GM12878 (cell line): Measurements from ENCODE around the gene ZNF324. TPM values are rescaled to one million over a fixed set of nuclear protein-coding genes. Genes with fewer than 3 reads are reported as not detected.

ENCODE experiments used
- ATAC-seq: fragments of 200-7000 bp; cut with Tn5 transposase; 3 replicates; pipeline ENCODE4 v1.9.1; 2020; ENCODE audit warnings: mild to moderate bottlenecking, moderate library complexity
- BruUV-seq: library from RNA; stranded (reverse); fragments of 400-500 nt; replicated peaks from 2 replicates; lab custom pipeline; 2021; lab: Mats Ljungman, UMichigan
- CTCF ChIA-PET: fragments of 300-600 bp; sonication (Branson Sonifier 250); formaldehyde crosslinking; extraction: SDS; loops from one replicate; lab custom pipeline; 2021; ENCODE audit warnings: inconsistent platforms; lab: Yijun Ruan, JAX
- POLR2A ChIA-PET: fragments of 350-600 bp; formaldehyde crosslinking; extraction: SDS; loops from one replicate; lab custom pipeline; 2021; ENCODE audit warnings: inconsistent platforms; lab: Charles Lee
- RAD21 ChIA-PET: fragments of 300-600 bp; sonication (Branson Sonifier 250); formaldehyde crosslinking; loops from one replicate; lab custom pipeline; 2023; ENCODE audit warnings: antibody characterized with exemption; ENCODE audit not compliant: unreplicated experiment; lab: Charles Lee
- SMC1A ChIA-PET: fragments of 300-600 bp; sonication (Branson Sonifier 250); formaldehyde crosslinking; loops from one replicate; lab custom pipeline; 2023; ENCODE audit not compliant: unreplicated experiment, uncharacterized antibody; lab: Charles Lee
- DNase-seq: peaks from one replicate; pipeline ENCODE4 v3.0.0-alpha.2; 2011; ENCODE audit warnings: low read depth, low spot score
- FAIRE-seq: peaks from 3 replicates; lab custom pipeline; 2011; peaks lifted over from hg19 to GRCh38; lab: Jason Lieb, UNC
- H2AFZ ChIP-seq: 2 replicates; pipeline ENCODE4 v1.6.0; 2011; ENCODE audit warnings: low read depth, low read length, control low read depth; ENCODE audit not compliant: control insufficient read depth
- H3K27ac ChIP-seq: 2 replicates; pipeline ENCODE4 v1.5.1; 2011; ENCODE audit warnings: control low read depth; ENCODE audit not compliant: control insufficient read depth, insufficient read depth
- H3K27me3 ChIP-seq, 2 experiments: replicated peaks in 1 of 2; 2 replicates each; pipeline versions ENCODE4 v1.6.0 to v1.6.1; 2011; ENCODE audit warnings: low read length in 1 of 2; ENCODE audit not compliant: control insufficient read depth in 2 of 2, insufficient read depth in 2 of 2
- H3K36me3 ChIP-seq, 2 experiments: 2 replicates each; pipeline ENCODE4 v1.5.1; 2011; ENCODE audit warnings: low read length in 1 of 2; ENCODE audit not compliant: control insufficient read depth in 2 of 2, insufficient read depth in 2 of 2
- H3K4me1 ChIP-seq: 2 replicates; pipeline ENCODE4 v1.6.1; 2011; ENCODE audit warnings: mild to moderate bottlenecking, low read length, moderate library complexity, mixed read lengths; ENCODE audit not compliant: control insufficient read depth, insufficient read depth
- H3K4me2 ChIP-seq: 2 replicates; pipeline ENCODE4 v1.6.0; 2011; ENCODE audit warnings: control low read depth; ENCODE audit not compliant: control insufficient read depth, insufficient read depth
- H3K4me3 ChIP-seq: fragments of 200-600 bp; sonication (generic); 2 replicates; pipeline ENCODE4 v1.5.1; 2016
- H3K79me2 ChIP-seq: 2 replicates; pipeline ENCODE4 v1.6.0; 2011; ENCODE audit warnings: low read length; ENCODE audit not compliant: control insufficient read depth, insufficient read depth
- H3K9ac ChIP-seq: 2 replicates; pipeline ENCODE4 v1.8.0; 2011; ENCODE audit warnings: low read length, control low read depth, mixed read lengths; ENCODE audit not compliant: control insufficient read depth, insufficient read depth
- H3K9me3 ChIP-seq: replicated peaks from 3 replicates; pipeline ENCODE4 v1.5.1; 2011; ENCODE audit warnings: mild to moderate bottlenecking, low read length; ENCODE audit not compliant: control insufficient read depth, insufficient read depth
- H4K20me1 ChIP-seq: 2 replicates; pipeline ENCODE4 v1.6.0; 2011; ENCODE audit not compliant: control insufficient read depth, insufficient read depth
- IKZF2 ChIP-seq, 2 experiments: fragments of 450-650 bp; IDR thresholded peaks; 2 replicates each; pipeline ENCODE4 v1.6.1; 2017; ENCODE audit warnings: mild to moderate bottlenecking in 2 of 2, moderate library complexity in 2 of 2
- WGBS: methylation state at CpG from one replicate; pipeline ENCODE4 v1.1.6; 2016; ENCODE audit warnings: low lambda C conversion rate; ENCODE audit not compliant: insufficient replicate concordance, insufficient coverage; ENCODE audit errors: missing lambda C conversion rate; 5-methylcytosine and 5-hydroxymethylcytosine counted together
- in situ Hi-C: fragments of 300-500 bp; cut with MboI; formaldehyde crosslinking; loops from 9 replicates; pipeline ENCODE4 v1.14.3; 2018; ENCODE audit warnings: mixed read lengths
- intact Hi-C: fragments of 100-400 bp; cut with micrococcal nuclease; formaldehyde crosslinking; loops from one replicate; pipeline ENCODE4 v1.14.2; 2022; ENCODE audit not compliant: unreplicated experiment
- polyA plus RNA-seq, 11 experiments: library from polyadenylated mRNA; depleted of rRNA in 4 of 11; unstranded in 6 of 11; stranded (reverse) in 5 of 11; fragments of >200 nt; fragmentation: Nextera tagmentation in 4 of 11; fragmentation: Illumina TruSeq in 1 of 11; extraction: Ambion mirVana in 4 of 11; extraction: Trizol in 1 of 11; gene quantifications; 1 replicate in 1 of 11; 2 replicates in 10 of 11; pipeline versions ENCODE4 v1.2.1 to v1.2.3, GENCODE V29; 2011 to 2016; ENCODE audit warnings: inconsistent platforms in 2 of 11, missing spikeins in 2 of 11, low read depth in 1 of 11
- total RNA-seq, 4 experiments: library from RNA; depleted of rRNA in 3 of 4; stranded (reverse); fragments of >200 nt in 3 of 4; fragmentation: Illumina TruSeq in 1 of 4; extraction: Trizol in 1 of 4; gene quantifications; 2 replicates each; pipeline versions ENCODE4 v1.2.1 to v1.2.3, GENCODE V29; 2013 to 2021
- TF ChIP-seq, protein P1 (sequence below): IDR thresholded peaks from 2 replicates; pipeline ENCODE4 v1.6.1; 2012; ENCODE audit warnings: mild to moderate bottlenecking, low read depth, low read length
- TF ChIP-seq, protein P2 (sequence below): fragments of 450-650 bp; IDR thresholded peaks from 2 replicates; pipeline ENCODE4 v1.6.1; 2016; ENCODE audit warnings: mild to moderate bottlenecking

The ZNF324 gene
- total and polyA plus RNA-seq, 10 of the 15 experiments (the other 5 are each of a cell fraction or from before 2014, with no cell fraction given), result 0.71 to 13.9 (median 7.0) TPM

DNA sequence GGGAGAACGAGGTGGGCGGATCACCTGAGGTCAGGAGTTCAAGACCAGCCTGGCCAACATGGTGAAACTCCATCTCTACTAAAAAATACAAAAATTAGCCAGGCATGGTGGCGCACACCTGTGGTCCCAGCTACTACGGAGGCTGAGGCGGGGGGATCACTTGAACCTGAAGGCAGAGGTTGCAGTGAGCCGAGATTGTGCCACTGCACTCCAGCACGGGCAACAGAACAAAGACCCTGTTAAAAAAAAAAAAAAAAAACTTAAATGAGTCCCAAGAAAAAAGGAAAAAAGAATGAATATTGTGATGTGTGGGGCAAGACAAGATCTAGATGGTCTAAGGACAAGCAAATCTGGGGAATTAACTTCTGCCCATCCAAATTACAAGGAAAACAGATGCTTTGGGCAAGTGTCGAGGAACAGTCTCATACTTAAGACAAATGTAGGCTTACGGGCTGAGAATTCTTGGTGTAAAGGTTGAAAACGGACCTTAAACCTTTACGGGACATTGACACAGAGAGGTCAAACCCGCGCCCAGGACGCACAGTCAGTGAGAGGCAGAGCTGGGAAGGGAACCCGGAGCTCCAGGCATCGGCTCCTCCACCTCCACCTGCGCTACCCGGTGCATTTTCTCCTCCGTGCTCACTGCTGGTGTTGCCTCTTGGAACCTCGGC lies 656 bp upstream of the ZNF324 start:
- H3K36me3 ChIP-seq, result peaks cover 0 to 2% of the 10 kb centered on the region in 2 experiments; a peak in 2 of 4 replicates
- H3K9ac ChIP-seq, result no peak overlapping the region; the same call in 1 of the 2 replicates
- peak overlapping the region; percentile 97 for H2AFZ ChIP-seq
- TF ChIP-seq, protein P1, sequence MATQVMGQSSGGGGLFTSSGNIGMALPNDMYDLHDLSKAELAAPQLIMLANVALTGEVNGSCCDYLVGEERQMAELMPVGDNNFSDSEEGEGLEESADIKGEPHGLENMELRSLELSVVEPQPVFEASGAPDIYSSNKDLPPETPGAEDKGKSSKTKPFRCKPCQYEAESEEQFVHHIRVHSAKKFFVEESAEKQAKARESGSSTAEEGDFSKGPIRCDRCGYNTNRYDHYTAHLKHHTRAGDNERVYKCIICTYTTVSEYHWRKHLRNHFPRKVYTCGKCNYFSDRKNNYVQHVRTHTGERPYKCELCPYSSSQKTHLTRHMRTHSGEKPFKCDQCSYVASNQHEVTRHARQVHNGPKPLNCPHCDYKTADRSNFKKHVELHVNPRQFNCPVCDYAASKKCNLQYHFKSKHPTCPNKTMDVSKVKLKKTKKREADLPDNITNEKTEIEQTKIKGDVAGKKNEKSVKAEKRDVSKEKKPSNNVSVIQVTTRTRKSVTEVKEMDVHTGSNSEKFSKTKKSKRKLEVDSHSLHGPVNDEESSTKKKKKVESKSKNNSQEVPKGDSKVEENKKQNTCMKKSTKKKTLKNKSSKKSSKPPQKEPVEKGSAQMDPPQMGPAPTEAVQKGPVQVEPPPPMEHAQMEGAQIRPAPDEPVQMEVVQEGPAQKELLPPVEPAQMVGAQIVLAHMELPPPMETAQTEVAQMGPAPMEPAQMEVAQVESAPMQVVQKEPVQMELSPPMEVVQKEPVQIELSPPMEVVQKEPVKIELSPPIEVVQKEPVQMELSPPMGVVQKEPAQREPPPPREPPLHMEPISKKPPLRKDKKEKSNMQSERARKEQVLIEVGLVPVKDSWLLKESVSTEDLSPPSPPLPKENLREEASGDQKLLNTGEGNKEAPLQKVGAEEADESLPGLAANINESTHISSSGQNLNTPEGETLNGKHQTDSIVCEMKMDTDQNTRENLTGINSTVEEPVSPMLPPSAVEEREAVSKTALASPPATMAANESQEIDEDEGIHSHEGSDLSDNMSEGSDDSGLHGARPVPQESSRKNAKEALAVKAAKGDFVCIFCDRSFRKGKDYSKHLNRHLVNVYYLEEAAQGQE, result no peak
- TF ChIP-seq IKZF2 (IDR thresholded peaks at IDR 0.05), result 0 out of 4 replicates have a peak, but pooled peaks have one; percentile 21 to 24
- TF ChIP-seq, protein P2, sequence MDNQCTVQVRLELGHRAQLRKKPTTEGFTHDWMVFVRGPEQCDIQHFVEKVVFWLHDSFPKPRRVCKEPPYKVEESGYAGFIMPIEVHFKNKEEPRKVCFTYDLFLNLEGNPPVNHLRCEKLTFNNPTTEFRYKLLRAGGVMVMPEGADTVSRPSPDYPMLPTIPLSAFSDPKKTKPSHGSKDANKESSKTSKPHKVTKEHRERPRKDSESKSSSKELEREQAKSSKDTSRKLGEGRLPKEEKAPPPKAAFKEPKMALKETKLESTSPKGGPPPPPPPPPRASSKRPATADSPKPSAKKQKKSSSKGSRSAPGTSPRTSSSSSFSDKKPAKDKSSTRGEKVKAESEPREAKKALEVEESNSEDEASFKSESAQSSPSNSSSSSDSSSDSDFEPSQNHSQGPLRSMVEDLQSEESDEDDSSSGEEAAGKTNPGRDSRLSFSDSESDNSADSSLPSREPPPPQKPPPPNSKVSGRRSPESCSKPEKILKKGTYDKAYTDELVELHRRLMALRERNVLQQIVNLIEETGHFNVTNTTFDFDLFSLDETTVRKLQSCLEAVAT, result 0 out of 2 replicates have a peak, but pooled peaks have one; percentile 62
- DNase-seq, result no peak
- no peaks in the 10 kb centered on the region for H4K20me1 ChIP-seq
- H3K79me2 ChIP-seq, result peaks cover 17% of the 10 kb centered on the region
- SMC1A ChIA-PET, result interaction anchor here (1.0 to 1.5 kb wide), 3 partner anchors 10 to 58 kb away, joined by 3 to 4 read pairs (median 4); partner anchors contain the start of genes ZBTB45, ZNF446 and ZNF584
- intact Hi-C loops, result loop anchor here (5.0 kb wide), 2 partner anchors 59 to 139 kb away; partner anchors contain the start of genes ZNF584 and ZSCAN22
- H3K9me3 ChIP-seq, result no peaks in the 10 kb centered on the region
- RAD21 ChIA-PET, result interaction anchor here (1.3 kb wide), 1 partner anchor 58 kb away, joined by 5 read pairs; the partner anchor contains the start of gene ZNF584
- FAIRE-seq, result no peak
- ATAC-seq, result peak; percentile 13
- WGBS, result 34% methylated on average over 20 of the region's 20 CpGs
- no peak overlapping the region for H3K27ac ChIP-seq
- no peaks in the 10 kb centered on the region for H3K27me3 ChIP-seq
- in situ Hi-C loops, result no loop called here
- peaks cover 14% of the 10 kb centered on the region for H3K4me1 ChIP-seq
- H3K4me3 ChIP-seq, result peak overlapping the region; percentile 81
- POLR2A ChIA-PET, result interaction anchor here (1.6 to 2.4 kb wide), 3 partner anchors 15 to 57 kb away, joined by 5 to 6 read pairs (median 6); partner anchors contain the start of genes ZNF324B and ZNF584
- peak overlapping the region; percentile 91 for H3K4me2 ChIP-seq
- CTCF ChIA-PET, result interaction anchor here (1.5 kb wide), 1 partner anchor 53 kb away, joined by 5 read pairs; the partner anchor contains the start of gene ZBTB45
- BruUV-seq, result no TSS peak
